HK-2 (cell line): ENCODE results near the gene NUP205.
A peak's percentile ranks its signal among the peaks of the same experiment; 100 is the strongest.
"Not testable (repeated sequence)": the region's sequence is repeated elsewhere in the genome, so short reads cannot be mapped to it uniquely, and the experiment has no call there.

Source experiments
- DNase-seq: peaks from one replicate; pipeline ENCODE4 v3.0.0-alpha.2; 2018; ENCODE audit not compliant: unreplicated experiment

The NUP205 gene

DNA sequence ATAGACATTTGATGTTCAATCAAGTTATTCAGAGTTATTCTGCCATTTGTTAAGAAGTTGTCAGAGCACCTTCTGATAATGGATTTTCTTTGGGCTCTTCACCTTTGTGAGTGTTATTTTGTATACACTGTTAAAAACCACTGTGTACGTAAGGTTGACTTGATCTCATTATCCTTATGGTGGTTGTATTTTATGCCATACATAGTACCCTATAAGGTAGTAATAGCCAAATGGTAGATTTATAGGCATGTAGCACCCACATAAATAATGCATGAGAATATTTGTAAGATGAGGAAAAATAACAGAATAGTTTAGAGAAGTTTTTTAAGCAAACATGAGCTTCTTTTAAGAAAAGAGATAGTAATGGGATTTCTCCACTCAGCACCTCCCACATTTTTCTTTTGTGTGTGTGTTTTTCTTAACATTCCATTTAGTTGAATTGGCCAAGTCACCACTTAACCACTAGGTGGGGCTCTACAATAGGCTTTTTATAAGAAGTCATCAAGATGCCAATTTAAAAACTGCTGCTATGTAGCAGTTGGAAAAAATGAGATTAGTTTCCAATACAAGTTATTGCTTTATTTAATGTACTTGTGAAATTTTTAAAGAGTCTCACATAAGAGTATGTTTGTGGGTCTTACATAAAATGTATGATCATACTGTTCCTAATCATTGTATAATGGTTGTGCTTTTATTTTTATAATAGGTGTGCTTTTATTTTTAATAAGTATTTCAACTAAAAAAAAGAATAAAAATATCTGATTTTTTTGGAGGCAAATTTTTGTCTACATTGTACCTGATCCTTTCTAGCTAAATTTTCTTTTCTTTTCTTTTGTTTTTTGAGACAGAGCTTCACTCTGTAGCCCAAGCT, 63.5 kb downstream of the NUP205 start:
- DNase-seq, result no peak

DNA sequence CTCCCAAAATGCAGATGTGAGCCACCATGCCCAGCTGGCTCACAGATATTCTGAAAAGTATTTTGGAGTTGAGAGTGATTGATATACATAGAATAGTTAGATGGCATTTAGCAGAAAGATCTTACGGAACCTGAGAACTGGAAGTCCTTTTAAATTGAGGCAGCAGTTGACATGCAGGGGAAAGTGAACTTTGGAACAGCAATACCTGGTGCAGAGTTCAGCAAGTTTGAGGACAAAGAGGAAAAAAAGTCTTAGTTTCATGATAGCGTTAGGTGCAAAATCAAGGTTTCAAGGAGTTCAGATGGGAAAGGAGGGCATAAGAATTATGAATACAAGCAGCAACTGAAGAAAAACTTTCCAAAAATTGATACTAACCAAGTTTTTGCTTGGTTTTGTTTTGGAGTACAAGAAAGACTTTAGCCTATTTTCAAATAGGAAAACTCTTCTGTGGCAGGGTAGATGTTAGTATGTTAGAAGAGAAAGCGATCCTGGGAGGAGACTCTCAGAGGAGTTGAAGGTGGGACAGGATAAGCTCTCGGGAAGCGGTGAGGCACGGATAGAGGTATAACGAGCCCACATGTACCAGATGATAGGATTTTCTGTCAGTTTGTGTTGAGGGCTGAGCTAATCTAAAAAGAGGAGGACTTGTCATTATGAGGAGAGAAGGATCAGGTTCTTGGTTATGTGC, 76.6 kb downstream of the NUP205 start:
- DNase-seq, result no peak

DNA sequence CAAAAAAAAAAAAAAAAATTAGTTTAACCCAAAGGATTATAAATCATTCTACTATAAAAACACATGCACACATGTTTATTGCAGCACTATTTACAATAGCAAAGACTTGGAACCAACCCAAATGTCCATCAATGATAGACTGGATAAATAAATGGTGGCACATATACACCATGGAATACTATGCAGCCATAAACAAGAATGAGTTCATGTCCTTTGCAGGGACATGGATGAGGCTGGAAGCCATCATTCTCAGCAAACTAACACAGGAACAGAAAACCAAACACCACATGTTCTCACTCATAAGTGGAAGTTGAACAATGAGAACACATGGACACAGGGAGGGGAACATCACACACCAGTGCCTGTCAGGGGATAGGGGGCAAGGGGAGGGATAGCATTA, 82.0 kb downstream of the NUP205 start:
- DNase-seq, result not testable (repeated sequence)

- DNase-seq, result no peak
These were observed 86.4 kb downstream of the NUP205 start for GRCh38 chr7:135644154-135644553.

DNA sequence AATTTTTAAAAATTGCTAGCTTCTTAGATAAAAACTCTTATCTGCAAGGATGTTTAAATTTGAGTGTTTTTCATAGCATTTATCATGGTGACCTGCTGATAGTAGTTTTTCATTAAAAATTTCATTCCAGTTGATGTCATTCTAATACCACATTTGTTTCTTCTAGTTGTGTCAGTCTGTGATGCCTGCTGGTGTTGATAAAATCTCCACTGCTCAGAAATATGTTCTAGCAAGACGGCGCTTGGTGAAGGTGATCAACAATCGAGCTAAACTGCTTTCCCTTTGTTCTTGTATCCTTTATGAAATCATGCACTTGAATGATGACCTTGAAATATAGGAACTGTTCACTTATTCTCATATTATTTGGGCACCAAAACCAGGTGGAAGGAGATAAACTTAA, 87.0 kb downstream of the NUP205 start:
- DNase-seq, result no peak

- DNase-seq, result no peak
These were observed 87.7 kb downstream of the NUP205 start for GRCh38 chr7:135645296-135645904.

DNA sequence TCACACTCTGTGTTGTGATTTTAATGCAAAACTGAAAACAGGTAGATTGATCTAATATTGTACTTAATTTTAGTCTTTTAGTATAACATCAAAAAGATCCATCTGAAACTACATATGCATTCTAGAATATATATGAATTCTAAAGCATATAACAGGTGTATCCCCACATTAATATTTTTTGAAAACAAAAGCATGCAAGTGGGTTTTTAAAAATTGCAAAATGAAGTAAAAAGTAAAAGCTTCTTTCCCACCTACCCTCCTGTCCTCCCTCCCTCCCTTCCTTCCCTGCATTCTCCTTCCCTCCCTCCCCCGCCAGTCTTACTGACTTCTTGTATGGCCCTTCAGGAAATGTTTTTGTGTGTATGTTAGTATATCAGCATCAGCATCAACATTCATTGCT, 90.0 kb downstream of the NUP205 start:
- DNase-seq, result no peak

DNA sequence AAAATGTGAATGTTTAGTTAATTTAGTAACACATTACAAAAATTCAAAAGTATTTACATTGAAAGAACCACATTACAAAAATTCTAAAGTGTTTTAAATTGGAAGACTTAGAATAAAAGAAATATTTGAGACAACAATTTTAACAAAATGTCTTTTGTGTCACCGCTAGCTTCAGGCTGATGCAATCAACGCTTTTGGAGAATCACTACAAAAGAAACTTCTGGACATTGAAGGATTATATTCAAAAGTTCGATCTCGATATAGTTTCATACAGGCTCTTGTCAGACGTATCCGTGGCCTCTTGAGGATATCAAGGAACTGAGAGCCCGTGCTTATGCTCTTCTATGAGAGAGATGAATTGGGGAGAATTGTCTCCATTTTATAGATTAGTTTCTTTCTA, 90.5 kb downstream of the NUP205 start:
- no peak for DNase-seq

DNA sequence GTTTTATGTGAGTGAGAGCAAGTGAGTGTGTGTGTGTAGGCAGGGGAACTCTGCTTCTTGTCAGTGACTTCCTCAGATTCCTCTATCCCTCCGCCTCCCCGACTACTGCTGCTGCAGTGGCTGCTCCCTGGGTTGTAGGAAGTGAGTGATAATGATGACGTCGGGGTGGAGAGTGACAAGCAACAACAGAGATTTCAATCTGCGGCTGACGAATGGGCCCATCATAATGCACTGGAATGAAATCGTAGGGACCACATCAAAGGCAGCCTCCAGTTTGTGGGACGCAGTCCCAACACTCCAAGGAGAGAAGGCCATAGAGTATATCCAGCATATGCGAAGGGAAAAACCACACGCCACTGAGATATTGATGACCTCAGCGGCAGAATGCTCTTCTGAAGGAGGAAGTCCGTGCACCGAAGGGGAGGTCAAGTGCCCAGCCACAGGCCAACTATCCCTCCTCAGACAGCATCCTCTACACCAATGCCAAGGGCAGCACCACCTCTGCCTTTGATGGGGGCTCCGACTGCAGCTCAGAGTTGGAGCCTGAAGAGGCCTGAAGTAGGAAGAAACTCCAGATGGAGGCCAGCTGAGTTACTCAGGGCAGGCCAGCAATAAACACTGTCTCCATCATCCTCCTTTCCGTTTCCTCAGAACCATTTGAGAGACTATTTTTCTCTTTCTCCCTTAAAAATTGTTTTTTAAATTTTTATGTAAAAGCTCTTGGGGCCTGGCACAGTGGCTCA, 93.3 kb downstream of the NUP205 start:
- DNase-seq, result no peak

- no peak for DNase-seq
These were observed 95.8 kb downstream of the NUP205 start for GRCh38 chr7:135653340-135654080.

DNA sequence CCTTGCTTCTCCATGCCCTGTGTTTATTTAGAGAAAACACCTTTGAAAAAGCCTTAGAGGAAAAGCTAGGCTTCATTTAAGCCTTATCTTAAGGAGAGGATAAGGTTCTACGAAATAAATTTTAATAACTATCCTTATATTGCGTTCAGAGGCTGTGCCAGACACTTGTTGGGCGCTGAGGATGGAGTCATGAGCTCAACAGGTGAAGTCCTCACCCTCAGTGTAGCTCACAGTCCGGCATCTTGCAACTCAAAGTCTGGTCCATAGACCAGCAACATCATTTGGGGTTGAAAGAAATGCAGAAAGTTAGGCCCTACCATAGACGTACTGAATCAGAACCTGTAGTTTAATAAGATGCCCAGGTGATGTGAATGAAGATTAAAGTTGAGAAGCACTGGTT, 100.8 kb downstream of the NUP205 start:
- DNase-seq, result no peak

- peak; percentile 13 for DNase-seq
These were observed 101.6 kb downstream of the NUP205 start for GRCh38 chr7:135659159-135659846.

DNA sequence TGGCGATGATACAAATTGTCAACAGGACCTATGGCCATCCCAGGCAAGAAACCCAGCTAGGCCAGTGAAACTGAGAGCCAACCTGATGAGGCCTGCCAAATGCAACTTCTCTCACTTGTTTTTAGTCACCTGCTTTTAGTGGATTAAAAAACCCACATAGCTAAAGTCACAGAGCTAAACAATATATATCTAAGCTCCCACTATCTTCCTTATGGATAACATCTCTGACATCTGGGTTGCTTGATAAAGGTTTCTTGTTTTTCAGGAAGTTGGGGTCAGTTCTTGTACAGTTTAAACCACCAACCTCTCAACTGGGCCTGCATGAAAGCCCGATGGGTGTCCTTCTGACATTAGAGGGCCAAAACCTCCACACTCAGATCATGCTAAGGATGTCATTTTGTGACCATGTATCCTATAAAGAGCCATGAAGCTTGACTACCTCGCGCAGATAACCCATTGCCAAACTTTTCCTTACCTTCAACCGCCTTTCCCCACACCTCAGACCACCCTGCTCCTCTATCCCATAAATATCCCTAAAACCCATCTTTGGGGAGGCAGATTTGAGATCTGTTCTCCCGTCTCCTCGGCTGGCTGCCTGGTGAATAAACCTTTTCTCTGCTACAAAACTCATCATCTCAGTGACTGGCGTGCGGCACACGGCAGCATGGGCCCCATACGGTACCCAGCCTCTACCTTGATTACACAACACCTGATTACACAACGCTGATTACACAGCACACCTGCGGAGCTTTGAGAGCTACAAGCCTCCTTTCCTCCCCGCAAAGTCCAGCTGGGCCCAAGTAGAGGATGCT, 103.8 kb downstream of the NUP205 start:
- no peak for DNase-seq

GRCh38 chr7:135662123-135662372, 104.3 kb downstream of the NUP205 start:
- DNase-seq, result no peak

- peak; percentile 97 for DNase-seq
These were observed 104.8 kb downstream of the NUP205 start, which contains the start of gene STMP1 for GRCh38 chr7:135662373-135663114. TSS of gene STMP1 (plus strand) at chr7:135662514.

DNA sequence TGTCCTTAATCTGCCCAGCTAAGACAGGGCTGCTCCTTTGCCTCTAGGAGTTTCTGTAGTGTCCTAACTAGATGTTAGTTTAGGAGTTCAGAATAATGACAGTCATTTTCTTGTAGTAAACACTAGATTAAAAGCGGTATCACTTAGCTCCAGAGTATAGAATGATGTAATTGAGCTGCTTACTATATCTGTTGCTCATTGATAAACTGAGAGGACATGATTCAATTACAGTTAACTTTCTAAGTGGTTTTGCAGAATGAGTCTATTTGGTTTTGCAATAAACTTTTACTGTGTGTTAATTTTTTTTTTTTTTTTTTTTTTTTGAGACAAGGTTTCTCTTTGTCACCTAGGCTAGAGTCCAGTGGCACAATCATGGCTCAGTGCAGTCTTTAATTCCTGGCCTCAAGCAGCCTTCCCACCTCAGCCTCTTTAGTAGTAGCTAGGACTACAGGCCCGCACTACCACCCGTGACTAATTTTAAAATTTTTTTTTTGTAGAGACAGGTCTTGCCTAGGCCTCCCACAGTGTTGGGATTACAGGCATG, 106.4 kb downstream of the NUP205 start:
- no peak for DNase-seq

GRCh38 chr7:135665042-135665441, 107.3 kb downstream of the NUP205 start:
- DNase-seq, result no peak

GRCh38 chr7:135666156-135666555, 108.4 kb downstream of the NUP205 start:
- DNase-seq, result no peak

- no peak for DNase-seq
These were observed 109.1 kb downstream of the NUP205 start for GRCh38 chr7:135666846-135667245.
